D721Med (cell line): ENCODE data around the gene WIPF3.

Experiments
- DNase-seq: peaks from one replicate; pipeline ENCODE4 v3.0.0; 2011; ENCODE audit warnings: low spot score; ENCODE audit not compliant: insufficient read length
- FAIRE-seq: peaks from 2 replicates; lab custom pipeline; 2011; peaks lifted over from hg19 to GRCh38; lab: Jason Lieb, UNC
- TF ChIP-seq, protein P1 (sequence below): IDR thresholded peaks from 2 replicates; pipeline ENCODE4 v1.5.1; 2012; ENCODE audit warnings: mild to moderate bottlenecking, control low read depth; ENCODE audit not compliant: insufficient read depth; ENCODE audit errors: missing control alignments

Gene WIPF3

DNA sequence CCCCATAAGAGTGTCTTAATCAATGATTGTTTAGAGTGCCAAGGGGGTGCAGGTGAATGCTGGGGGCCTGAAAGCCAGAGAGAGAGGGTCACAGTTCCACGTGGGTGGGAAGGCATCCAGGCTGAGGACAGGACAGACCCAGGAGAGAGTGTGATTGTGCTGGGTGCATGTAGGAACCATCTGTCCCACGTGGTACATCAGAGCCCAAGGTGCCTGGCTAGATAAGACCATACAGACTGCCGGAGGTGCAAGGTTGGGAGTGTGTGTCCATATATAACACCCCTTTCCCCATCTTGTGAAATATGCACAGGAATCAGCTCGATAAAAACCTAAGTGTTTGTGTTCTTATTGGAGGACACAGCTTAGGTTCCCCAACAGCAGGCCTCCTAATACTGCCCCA is 85.5 kb downstream of the WIPF3 start:
- DNase-seq = no peak
- TF ChIP-seq, protein P1, sequence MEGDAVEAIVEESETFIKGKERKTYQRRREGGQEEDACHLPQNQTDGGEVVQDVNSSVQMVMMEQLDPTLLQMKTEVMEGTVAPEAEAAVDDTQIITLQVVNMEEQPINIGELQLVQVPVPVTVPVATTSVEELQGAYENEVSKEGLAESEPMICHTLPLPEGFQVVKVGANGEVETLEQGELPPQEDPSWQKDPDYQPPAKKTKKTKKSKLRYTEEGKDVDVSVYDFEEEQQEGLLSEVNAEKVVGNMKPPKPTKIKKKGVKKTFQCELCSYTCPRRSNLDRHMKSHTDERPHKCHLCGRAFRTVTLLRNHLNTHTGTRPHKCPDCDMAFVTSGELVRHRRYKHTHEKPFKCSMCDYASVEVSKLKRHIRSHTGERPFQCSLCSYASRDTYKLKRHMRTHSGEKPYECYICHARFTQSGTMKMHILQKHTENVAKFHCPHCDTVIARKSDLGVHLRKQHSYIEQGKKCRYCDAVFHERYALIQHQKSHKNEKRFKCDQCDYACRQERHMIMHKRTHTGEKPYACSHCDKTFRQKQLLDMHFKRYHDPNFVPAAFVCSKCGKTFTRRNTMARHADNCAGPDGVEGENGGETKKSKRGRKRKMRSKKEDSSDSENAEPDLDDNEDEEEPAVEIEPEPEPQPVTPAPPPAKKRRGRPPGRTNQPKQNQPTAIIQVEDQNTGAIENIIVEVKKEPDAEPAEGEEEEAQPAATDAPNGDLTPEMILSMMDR = no peak
- FAIRE-seq = no peak

DNA sequence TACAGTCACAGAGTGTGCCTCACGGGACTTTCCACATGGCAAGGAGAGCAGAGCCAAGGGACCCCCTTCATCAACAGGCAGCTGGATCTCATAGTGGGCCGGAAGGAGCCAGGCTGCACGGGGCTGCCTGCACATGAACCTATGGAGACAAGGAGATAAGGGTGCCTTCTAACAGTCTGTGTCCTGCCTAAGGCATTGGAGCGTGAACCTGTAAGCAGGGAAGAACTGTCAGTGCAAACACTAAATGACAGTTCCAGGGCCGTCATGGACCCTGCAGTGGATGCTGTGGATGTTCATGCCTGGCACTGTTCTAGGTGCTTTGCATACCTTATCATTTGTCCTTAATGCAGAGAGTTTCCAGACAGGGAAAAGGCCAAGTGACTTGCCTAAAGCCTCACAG is 85.9 kb downstream of the WIPF3 start:
- TF ChIP-seq, protein P1 = no peak
- DNase-seq (no peak), FAIRE-seq (no peak)

DNA sequence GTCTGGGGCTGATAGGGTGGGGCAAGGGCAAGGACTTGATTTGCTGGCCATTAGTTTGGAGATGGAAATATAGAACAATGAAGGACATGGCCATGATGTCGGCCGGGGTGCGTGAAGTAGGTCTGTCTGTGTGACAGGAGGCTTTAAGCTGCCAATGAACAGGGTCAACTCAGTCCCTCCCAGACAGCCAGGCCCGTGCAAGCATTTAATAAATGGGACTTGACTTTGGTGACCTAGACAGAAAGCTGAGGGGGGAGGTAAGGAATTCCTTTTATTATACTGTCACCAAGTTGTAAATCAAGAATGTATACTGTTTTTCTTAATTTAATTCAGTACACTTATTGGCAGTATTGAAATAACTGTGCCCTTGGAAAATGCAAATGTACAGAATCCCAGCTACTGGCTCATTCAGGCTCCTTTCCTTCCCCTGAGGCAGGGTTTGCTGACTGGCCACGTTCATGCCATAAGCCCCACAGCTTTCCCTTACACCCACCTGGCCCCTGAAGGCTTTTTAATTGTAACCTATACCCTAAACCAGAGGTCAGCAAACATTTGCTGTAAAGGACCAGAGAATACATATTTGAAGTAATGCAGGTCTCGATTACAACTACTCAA is 87.2 kb downstream of the WIPF3 start:
- DNase-seq (no peak), FAIRE-seq (no peak)
- TF ChIP-seq, protein P1 = no peak

DNA sequence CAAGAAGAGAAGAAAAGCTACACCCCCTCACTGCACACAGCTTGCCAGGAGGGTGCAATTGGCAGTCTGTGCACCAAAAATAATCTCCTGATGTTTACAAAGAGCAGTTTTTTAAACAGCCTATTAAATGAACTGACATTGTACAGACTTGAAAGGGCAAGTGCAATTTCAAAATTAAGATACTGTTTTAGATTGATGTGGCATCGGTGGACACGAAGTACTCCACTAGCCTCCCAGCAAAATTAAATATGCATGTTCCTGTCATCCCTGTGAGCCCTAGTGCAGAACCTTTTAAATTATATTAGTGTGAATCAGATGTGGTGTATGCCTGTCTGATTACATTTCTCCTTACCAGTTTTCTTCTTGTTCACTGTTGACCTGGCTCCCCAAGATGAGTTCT is 87.9 kb downstream of the WIPF3 start:
- FAIRE-seq = no peak
- TF ChIP-seq, protein P1 = no peak
- DNase-seq = no peak

DNA sequence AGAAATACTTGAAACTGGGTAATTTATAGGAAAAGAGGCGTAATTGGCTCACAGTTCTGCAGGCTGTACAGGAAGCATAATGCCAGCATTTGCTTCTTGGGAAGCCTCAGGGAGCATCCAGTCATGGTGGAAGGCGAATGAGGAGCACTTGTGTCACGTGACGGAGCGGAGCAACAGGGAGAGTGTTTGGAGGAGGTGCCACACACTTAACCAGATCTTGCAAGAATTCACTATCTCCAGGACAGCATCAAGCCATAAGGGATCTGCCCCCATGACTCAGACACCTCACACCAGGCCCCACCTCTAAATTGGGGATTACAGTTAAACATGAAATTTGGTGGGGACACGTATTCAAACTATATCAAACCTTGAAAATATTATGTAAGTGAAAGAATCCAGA is 89.3 kb downstream of the WIPF3 start:
- TF ChIP-seq, protein P1 = no peak
- DNase-seq = no peak
- FAIRE-seq = no peak

DNA sequence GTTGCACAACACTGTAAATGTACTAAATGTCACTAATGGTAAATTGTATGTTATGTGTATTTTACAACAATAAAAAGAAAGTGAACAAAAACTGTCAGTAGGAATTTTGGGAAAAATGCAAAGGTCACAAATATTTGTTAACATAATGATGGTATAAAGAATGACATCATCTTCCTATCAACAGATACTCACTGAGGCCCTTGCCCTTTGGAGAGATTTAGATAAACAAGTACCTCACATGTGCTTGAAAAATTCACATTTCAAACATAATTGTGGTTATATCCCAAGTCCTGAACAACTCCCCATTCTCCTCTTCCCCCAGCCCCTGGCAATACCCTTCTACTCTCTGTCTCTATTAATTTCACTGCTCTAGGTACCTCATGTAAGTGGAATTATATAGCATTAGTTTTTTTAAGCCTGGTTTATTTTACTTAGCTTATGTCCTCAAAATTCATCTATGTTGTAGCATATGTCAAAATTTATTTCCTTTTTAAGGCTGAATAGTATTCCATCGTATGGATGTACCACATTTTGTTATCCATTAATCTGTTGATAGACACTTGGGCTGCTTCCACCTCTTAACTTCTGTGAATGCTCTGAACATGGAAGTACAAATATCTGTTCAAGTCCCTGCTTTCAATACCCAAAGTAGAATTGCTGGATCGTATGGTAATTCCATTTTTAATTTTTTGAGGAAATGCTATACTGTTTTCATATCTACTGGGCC is 90.5 kb downstream of the WIPF3 start:
- no peak for DNase-seq
- TF ChIP-seq, protein P1 = no peak
- no peak for FAIRE-seq

DNA sequence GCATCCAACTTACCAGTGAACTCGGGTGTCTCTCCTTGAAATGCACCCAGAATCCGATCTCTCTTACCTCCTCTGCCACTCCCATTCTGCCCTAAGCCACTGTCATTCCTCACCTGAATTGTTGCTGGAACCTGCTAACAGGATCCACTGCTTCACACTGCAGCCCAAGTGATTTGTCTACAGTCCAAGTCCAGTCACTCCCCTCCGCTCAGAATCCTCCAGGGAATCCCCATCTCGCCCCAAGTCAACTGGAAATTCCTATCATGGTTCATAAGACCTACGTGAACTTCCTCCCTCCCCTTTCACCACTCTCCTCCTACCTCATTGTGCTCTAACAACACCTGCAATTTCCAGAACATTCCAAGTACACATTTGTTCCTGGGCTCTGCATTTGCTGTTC is 92.0 kb downstream of the WIPF3 start:
- DNase-seq (no peak), FAIRE-seq (no peak)
- TF ChIP-seq, protein P1 = no peak
